ENCODE results near the gene TBC1D9B. TPM values are rescaled to one million over a fixed set of nuclear protein-coding genes. Genes with fewer than 3 reads are reported as not detected.

TBC1D9B gene
- total and polyA plus RNA-seq, 2 of the 13 experiments (the other 11 are each of a cell fraction or from before 2014, with no cell fraction given), result 35.0 to 50.0 TPM

- TF ChIP-seq ZFP36 (IDR thresholded peaks at IDR 0.05; ENCODE audit: borderline replicate concordance, low read depth, low read length, partially characterized antibody) (no peak), ATF2 (CRISPR knock-in tag; IDR thresholded peaks at IDR 0.05) (no peak), PHF20 (CRISPR knock-in tag; IDR thresholded peaks at IDR 0.05) (no peak), MEIS1 (CRISPR knock-in tag; IDR thresholded peaks at IDR 0.05; ENCODE audit: borderline replicate concordance) (no peak), DNMT3B (CRISPR knock-in tag; conservative IDR thresholded peaks at IDR 0.05) (no peak), TMF1 (CRISPR knock-in tag; IDR thresholded peaks at IDR 0.05; ENCODE audit: low read depth) (no peak), ZNF354B (CRISPR knock-in tag; IDR thresholded peaks at IDR 0.05) (no peak), IKZF4 (CRISPR knock-in tag; IDR thresholded peaks at IDR 0.05; ENCODE audit: borderline replicate concordance, low read depth, not compliant biosample characterization) (no peak)
Observed at GRCh38 chr5:179824745-179825112, 83.0 kb downstream of the TBC1D9B start (continued).

- Histone ChIP-seq H3K27ac (ENCODE audit: extremely low read length, insufficient read depth, low read length) (peak overlapping the region; percentile 62), H3K36me3 (replicated peaks in 1 of 2; ENCODE audit: control insufficient read depth in 1 of 2, insufficient read depth in 2 of 2, low read length in 2 of 2) (peaks cover 25 to 49% of the 10 kb centered on the region in 2 experiments), H3K4me3 (replicated peaks in 1 of 3; ENCODE audit: insufficient read depth in 1 of 3, low read depth in 2 of 3, low read length in 3 of 3) (peak overlapping the region in 2 of 3 experiments; percentile 23 to 44; a peak in 2 of 6 replicates), H3K4me2 (ENCODE audit: low read depth, low read length) (peak overlapping the region; percentile 75), H2AFZ (ENCODE audit: low read length) (no peak overlapping the region), H3K79me2 (ENCODE audit: insufficient read depth, low read length) (peaks cover 50% of the 10 kb centered on the region), H3K27me3 (ENCODE audit: control insufficient read depth in 1 of 2, insufficient read depth in 2 of 2, low read length in 2 of 2) (no peaks in the 10 kb centered on the region), H3K9ac (ENCODE audit: insufficient read depth, low read depth, low read length) (peak overlapping the region; percentile 29; the same call in 1 of the 2 replicates), H3K4me1 (ENCODE audit: insufficient read depth, low read length) (peaks cover 84% of the 10 kb centered on the region), H4K20me1 (ENCODE audit: insufficient read depth, low read length) (peaks cover 51% of the 10 kb centered on the region), H3K9me3 (ENCODE audit: low read length) (no peaks in the 10 kb centered on the region)
- intact Hi-C loops (cut with micrococcal nuclease; ENCODE audit: unreplicated experiment) (no loop called here), in situ Hi-C loops (cut with HindIII; ENCODE audit: extremely low pct_ligation_motif_present, low pct_unique_long_range_greater_than_20kb) (no loop called here)
- POLR2A ChIA-PET, result interaction anchor here (1.0 to 2.9 kb wide), 4 partner anchors 14 to 31 kb away, joined by 3 to 13 read pairs (median 10); partner anchors contain the start of gene LTC4S
- no peak for ATAC-seq
- 85% methylated on average over 14 of the region's 22 CpGs for WGBS (ENCODE audit: low lambda C conversion rate)
- CTCF ChIA-PET (ENCODE audit: low intra/inter-chr PET ratio, low total read pairs), result interaction anchor here (1.4 kb wide), 1 partner anchor 22 kb away, joined by 3 read pairs; no protein-coding TSS in a partner anchor
- FAIRE-seq, result peak; percentile 23
- DNase-seq (ENCODE audit: low spot score), result no peak
- no TSS peak for BruUV-seq (replicated peaks)
- TF ChIP-seq PPARG (CRISPR knock-in tag; conservative IDR thresholded peaks at IDR 0.05) (no peak), MAFF (IDR thresholded peaks at IDR 0.05; ENCODE audit: low read depth, low read length) (no peak), IKZF5 (CRISPR knock-in tag; IDR thresholded peaks at IDR 0.05) (no peak), SP1 (IDR thresholded peaks at IDR 0.05) (no peak), SP1 (CRISPR knock-in tag; IDR thresholded peaks at IDR 0.05) (no peak), HDAC2 (CRISPR knock-in tag; IDR thresholded peaks at IDR 0.05) (no peak), MYPOP (CRISPR knock-in tag; IDR thresholded peaks at IDR 0.05) (no peak), STAT6 (CRISPR knock-in tag; IDR thresholded peaks at IDR 0.05; ENCODE audit: borderline replicate concordance) (no peak), FOXK2 (IDR thresholded peaks at IDR 0.05) (no peak), ATF1 (CRISPR knock-in tag; IDR thresholded peaks at IDR 0.05) (no peak)
Observed at GRCh38 chr5:179823937-179824744, 83.6 kb downstream of the TBC1D9B start.

All from HepG2 (cell line).